HG03378 (cell line): ENCODE results near the gene WDHD1.
"Not testable (repeated sequence)": the region's sequence is repeated elsewhere in the genome, so short reads cannot be mapped to it uniquely, and the experiment has no call there.

Source experiments
- ATAC-seq: cut with Tn5 transposase; IDR thresholded peaks from one replicate; pipeline ENCODE4 v1.9.1; 2021; ENCODE audit warnings: mild to moderate bottlenecking, moderate library complexity; ENCODE audit not compliant: unreplicated experiment

Gene WDHD1

GRCh38 chr14:54955143-54955542 lies 71.8 kb downstream of the WDHD1 start:
- no peak for ATAC-seq

GRCh38 chr14:54953609-54954008 lies 73.3 kb downstream of the WDHD1 start:
- ATAC-seq, result not testable (repeated sequence)

DNA sequence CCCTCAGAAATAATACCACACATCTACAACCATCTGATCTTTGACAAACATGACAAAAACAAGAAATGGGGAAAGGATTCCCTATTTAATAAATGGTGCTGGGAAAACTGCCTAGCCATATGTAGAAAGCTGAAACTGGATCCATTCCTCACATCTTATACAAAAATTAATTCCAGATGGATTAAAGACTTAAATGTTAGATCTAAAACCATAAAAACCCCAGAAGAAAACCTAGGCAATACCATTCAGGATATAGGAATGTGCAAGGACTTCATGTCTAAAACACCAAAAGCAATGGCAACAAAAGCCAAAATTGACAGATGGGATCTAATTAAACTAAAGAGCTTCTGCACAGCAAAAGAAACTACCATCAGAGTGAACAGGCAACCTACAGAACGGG lies 74.1 kb downstream of the WDHD1 start:
- not testable (repeated sequence) for ATAC-seq

GRCh38 chr14:54947230-54947629 lies 79.7 kb downstream of the WDHD1 start:
- ATAC-seq, result no peak

- no peak for ATAC-seq
These were observed 80.4 kb downstream of the WDHD1 start for GRCh38 chr14:54946500-54946899.

DNA sequence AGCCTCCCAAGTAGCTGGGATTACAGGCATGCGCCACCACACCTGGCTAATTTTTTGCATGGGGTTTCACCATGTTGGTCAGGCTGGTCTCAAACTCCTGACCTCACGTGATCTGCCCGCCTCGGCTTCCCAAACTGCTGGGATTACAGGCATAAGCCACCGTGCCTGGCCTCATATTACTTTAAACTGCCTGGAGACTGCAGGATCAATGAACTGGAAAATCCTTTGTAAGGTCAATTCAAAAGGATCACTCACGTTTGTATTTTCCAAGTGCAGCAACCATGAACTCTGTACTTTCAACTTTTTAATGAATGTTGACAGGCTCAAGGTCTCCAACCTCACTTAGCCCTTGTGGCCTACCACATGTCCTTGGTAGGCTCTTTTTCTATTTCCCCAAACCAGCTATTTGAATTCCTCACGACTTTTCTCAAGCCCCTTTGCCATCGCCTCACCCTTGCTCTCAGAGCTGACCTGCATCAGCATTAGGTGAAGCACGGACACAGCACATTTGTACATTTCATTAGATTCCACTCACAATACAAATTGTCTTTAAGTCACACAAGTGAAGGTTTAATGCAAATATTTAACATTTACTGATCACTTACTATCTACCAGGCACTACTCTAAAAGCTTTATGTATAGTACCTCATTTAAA lies 82.0 kb downstream of the WDHD1 start:
- ATAC-seq, result no peak

GRCh38 chr14:54942913-54943312 lies 84.0 kb downstream of the WDHD1 start:
- no peak for ATAC-seq

- ATAC-seq, result no peak
These were observed 90.1 kb downstream of the WDHD1 start for GRCh38 chr14:54936816-54937215.

GRCh38 chr14:54935958-54936357 lies 90.9 kb downstream of the WDHD1 start:
- ATAC-seq, result no peak

DNA sequence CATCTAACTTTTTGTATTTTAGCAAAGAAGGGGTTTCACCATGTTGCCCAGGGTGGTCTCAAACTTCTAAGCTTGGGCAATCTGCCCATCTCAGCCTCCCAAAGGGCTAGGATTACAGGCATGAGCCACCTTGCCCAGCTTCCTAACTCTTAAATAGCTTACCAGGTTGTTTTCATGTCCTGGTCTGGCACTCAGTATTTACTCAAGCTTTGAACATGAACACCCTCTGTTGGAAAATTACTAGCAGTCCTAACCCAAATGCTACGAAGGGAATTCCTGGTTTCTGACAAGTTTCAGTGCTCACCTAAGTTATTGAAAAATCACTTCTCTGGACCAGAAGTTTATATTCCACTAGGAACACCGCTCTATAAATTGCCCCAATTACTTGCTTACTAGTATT lies 91.8 kb downstream of the WDHD1 start:
- no peak for ATAC-seq

GRCh38 chr14:54933006-54933405 lies 93.9 kb downstream of the WDHD1 start:
- ATAC-seq, result no peak

DNA sequence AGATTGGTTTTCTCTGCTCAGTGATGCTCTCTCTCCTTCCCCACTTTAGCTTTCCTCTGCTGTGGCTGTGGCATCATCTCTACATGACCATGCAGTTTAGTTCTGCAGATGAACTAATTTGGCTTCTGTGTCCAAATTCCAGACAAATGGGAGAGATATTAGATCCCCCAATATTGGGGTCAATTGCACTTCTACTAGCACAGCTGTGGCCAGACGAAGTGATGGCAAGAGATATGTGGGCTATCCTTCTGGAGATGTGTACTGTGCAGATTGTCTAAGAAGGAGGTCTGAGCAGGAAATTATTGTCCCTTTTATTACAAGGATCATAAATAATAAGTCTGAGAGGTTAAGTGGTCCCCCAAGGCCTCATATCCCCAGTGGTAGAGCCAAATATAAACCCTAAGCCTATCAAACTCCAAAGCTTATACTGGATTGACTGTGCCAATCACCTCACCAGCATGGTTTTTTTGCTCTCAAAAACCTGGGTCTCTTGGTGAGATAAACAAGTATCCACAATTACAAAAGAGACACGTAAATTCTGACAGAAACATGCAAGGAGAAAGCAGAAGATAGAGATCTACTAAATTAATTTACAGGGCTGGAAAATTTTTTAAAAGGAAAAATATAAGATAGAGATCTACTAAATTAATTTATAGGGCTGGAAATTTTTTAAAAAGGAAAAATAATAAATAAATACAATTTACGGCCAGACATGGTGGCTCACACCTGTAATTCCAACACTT lies 95.1 kb downstream of the WDHD1 start:
- ATAC-seq, result no peak

GRCh38 chr14:54931101-54931500 lies 95.8 kb downstream of the WDHD1 start:
- ATAC-seq, result no peak

GRCh38 chr14:54929556-54929955 lies 97.3 kb downstream of the WDHD1 start:
- ATAC-seq, result no peak

- ATAC-seq, result no peak
These were observed 98.7 kb downstream of the WDHD1 start for GRCh38 chr14:54928216-54928615.

DNA sequence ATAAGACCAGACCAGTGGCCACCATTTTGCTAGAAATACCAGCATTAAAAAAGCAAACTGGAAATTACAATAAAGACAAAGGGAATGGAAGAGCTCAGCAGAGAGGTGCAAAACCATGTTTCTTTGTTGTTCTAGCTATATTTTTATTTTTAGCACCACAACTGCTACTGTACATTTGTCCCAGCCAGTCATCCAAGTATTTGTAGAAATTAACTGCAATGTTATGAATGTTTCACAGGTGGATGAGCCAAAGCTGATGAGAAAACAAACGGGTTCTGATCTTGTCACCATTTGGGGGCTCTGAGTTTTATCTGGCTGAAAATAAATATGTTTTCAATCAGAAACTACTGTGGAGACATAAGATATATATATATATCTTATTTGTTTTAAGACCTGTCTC lies 99.3 kb downstream of the WDHD1 start:
- ATAC-seq, result no peak

- not testable (repeated sequence) for ATAC-seq
These were observed 100.3 kb downstream of the WDHD1 start for GRCh38 chr14:54926570-54926969.

- no peak for ATAC-seq
These were observed 104.3 kb downstream of the WDHD1 start for GRCh38 chr14:54922598-54922997.

DNA sequence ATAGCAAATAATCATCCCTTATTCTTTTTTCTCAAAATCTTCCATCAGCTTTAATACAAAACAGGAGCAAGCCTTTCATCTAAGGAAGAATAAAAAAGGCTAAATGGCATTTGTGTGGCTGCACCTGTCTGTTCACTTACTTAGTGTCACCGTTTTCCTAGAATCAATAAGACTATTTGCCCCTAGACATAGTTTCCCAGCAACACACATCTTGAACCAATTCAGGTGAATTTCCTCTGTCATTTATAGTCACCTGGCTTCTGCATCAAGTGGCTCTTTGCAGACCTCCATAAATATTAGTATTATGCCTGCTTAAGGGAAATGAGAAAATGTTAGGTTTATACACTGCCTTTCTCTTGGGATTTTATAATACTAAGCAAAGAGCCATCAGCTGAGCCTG lies 106.8 kb downstream of the WDHD1 start:
- no peak for ATAC-seq

GRCh38 chr14:54919330-54919729 lies 107.6 kb downstream of the WDHD1 start:
- ATAC-seq, result no peak

DNA sequence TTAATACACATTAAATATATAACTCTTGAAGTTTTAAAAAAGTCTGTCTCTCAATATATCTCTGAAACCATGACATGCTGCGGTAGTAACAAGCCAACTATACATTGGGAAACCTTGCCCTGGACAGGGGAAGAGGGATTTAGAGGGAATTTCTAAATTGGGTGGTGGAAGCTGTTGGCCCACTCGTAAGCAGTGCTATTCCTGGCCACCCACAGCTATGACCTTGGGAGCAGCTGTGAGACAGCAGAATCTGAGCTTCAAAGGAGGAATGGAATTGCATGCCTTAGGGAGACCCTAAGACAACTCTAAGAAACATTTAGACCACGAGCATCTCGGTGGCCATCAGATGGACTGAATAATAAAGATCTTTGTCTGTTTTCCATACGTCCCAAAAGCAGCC lies 108.5 kb downstream of the WDHD1 start:
- ATAC-seq, result no peak

GRCh38 chr14:54916101-54916500 lies 110.8 kb downstream of the WDHD1 start:
- no peak for ATAC-seq
